Stimulated activated CD8-positive, alpha-beta memory T cell treated with anti-CD3 and anti-CD28 coated beads, Interleukin-2, amount 100 ng/mL, for 1 hour (primary cell): ENCODE measurements around the gene CSTB.

Experiments used
- DNase-seq, 2 donors: peaks; one replicate each; pipeline ENCODE4 v3.0.0-alpha.2; 2020; ENCODE audit warnings: low read depth in 2 of 2

Gene CSTB

GRCh38 chr21:43790010-43790524, 14.0 kb upstream of the CSTB start:
- DNase-seq: no peak

- DNase-seq: peak; percentile 89 to 92
Measured at GRCh38 chr21:43789276-43790009, 13.3 kb upstream of the CSTB start, which contains the start of gene RRP1. Gene RRP1 (plus strand): TSS chr21:43789577. CDS start chr21:43789630, 53 bp downstream.

GRCh38 chr21:43786807-43787440, 10.8 kb upstream of the CSTB start:
- no peak for DNase-seq

GRCh38 chr21:43786300-43786806, 10.2 kb upstream of the CSTB start:
- no peak for DNase-seq

GRCh38 chr21:43785134-43785533, 9.0 kb upstream of the CSTB start:
- DNase-seq: no peak

- DNase-seq: no peak
Measured at GRCh38 chr21:43783098-43783700, 7.1 kb upstream of the CSTB start.

GRCh38 chr21:43782431-43783097, 6.5 kb upstream of the CSTB start:
- DNase-seq: no peak

GRCh38 chr21:43781846-43782245, 5.7 kb upstream of the CSTB start:
- DNase-seq: no peak

- DNase-seq: no peak
Measured at GRCh38 chr21:43779660-43780059, 3.6 kb upstream of the CSTB start.

GRCh38 chr21:43778469-43779335, 2.6 kb upstream of the CSTB start:
- no peak for DNase-seq

- DNase-seq: no peak
Measured at GRCh38 chr21:43777953-43778352, 1.8 kb upstream of the CSTB start.

GRCh38 chr21:43775190-43775589, 918 bp downstream of the CSTB start:
- no peak for DNase-seq

GRCh38 chr21:43774163-43774562, 1.9 kb downstream of the CSTB start:
- no peak for DNase-seq

GRCh38 chr21:43772425-43772821, 3.7 kb downstream of the CSTB start:
- no peak for DNase-seq

GRCh38 chr21:43771698-43772424, 4.2 kb downstream of the CSTB start:
- no peak for DNase-seq

- DNase-seq: no peak
Measured at GRCh38 chr21:43771199-43771675, 4.9 kb downstream of the CSTB start.

GRCh38 chr21:43770066-43770655, 5.9 kb downstream of the CSTB start:
- DNase-seq: no peak

- DNase-seq: no peak
Measured at GRCh38 chr21:43769325-43769958, 6.7 kb downstream of the CSTB start.

- no peak for DNase-seq
Measured at GRCh38 chr21:43768868-43769167, 7.3 kb downstream of the CSTB start.
